OCI-LY3 (cell line): ENCODE data around the gene CLCN4.

Source experiments
- CTCF ChIP-seq: fragments of 200-600, 300-600 bp; sonication (generic); IDR thresholded peaks from 2 replicates; pipeline ENCODE4 v1.5.1; 2014; ENCODE audit warnings: antibody characterized with exemption, low read length, low read depth
- EZH2phosphoT487 ChIP-seq: fragments of 200-600 bp; shearing (Covaris generic); IDR thresholded peaks from 2 replicates; pipeline ENCODE4 v1.6.1; 2018; ENCODE audit warnings: antibody characterized with exemption, mixed run types, low read depth

DNA sequence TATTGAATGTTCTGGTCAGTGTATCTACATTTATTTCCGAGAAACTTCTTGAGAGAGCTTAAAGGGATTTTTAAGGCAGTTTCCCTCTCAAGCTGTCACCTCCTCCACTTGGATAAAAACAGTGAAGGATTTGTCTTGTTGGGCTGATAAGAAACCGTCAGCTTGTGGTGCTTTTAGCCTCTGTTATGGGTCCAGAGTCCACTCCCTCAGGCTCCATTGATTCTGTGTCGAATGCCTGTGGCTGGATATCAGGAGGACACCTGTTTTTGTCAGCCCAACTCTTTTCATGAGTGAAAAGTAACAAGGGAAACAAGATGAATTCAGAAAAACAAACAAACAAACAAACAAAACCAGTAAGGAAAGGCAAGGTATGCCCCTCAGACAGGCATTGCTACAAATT lies 12.4 kb downstream of the CLCN4 start:
- TF ChIP-seq CTCF (no peak), EZH2phosphoT487 (no peak)
